Measurements from ENCODE around the gene ACSM5. TPM values are rescaled to one million over a fixed set of nuclear protein-coding genes. Genes with fewer than 3 reads are reported as not detected.
"Not testable (repeated sequence)": the region's sequence is repeated elsewhere in the genome, so short reads cannot be mapped to it uniquely, and the experiment has no call there.

ACSM5 gene
- total and polyA plus RNA-seq, 2 of the 8 experiments (the other 6 are each of a cell fraction or from before 2014, with no cell fraction given): not detected

DNA sequence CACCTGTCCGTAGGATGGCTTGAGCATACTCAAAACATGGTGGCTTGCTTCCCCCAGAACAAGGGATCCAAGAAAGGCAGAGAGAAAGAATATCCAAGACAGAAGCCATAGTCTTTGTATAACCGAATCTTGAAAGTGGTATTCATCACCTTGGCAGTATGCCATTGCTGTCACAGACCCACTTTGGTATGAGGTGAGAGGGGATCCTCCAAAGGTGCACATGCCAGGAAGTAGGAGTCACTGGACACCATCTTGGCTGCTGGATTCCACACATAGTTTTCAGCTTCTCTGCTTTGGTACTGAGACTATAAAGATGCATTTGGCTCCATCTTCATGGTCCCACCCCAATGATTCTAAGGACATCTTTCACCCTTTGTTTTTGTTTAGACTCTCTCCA is 18.1 kb downstream of the ACSM5 start:
- H3K27ac ChIP-seq (ENCODE audit: low read depth, low read length); H3K18ac ChIP-seq (ENCODE audit: extremely low read depth, low read length); H3K9me3 ChIP-seq (ENCODE audit: insufficient read depth in 2 of 2, low read depth in 1 of 2, low read length in 1 of 2); H2AK5ac ChIP-seq (ENCODE audit: low read depth, low read length); H4K8ac ChIP-seq (ENCODE audit: extremely low read depth, insufficient read depth, low read length); H4K91ac ChIP-seq (replicated peaks; ENCODE audit: insufficient read length, low read length); H3K79me1 ChIP-seq (ENCODE audit: low read depth, low read length); H2BK12ac ChIP-seq (ENCODE audit: low read depth, low read length); H3K4me3 ChIP-seq (ENCODE audit: extremely low read depth in 1 of 4, insufficient read depth in 2 of 4, low read depth in 3 of 4, low read length in 4 of 4); DNase-seq (ENCODE audit: low read depth in 1 of 2, low spot score in 2 of 2); H2BK20ac ChIP-seq (ENCODE audit: low read length); H3K79me2 ChIP-seq (ENCODE audit: control insufficient read depth in 1 of 2, insufficient read depth in 2 of 2, low read length in 2 of 2); POLR2A ChIA-PET (ENCODE audit: partially characterized antibody); H3K23me2 ChIP-seq (ENCODE audit: low read depth, low read length); FAIRE-seq; H3K4ac ChIP-seq (replicated peaks; ENCODE audit: insufficient read length, low read depth, low read length); H4K20me1 ChIP-seq (replicated peaks in 1 of 2; ENCODE audit: control insufficient read depth in 1 of 2, insufficient read depth in 2 of 2, low read length in 2 of 2); H3K36me3 ChIP-seq (ENCODE audit: control insufficient read depth in 2 of 4, insufficient read depth in 4 of 4, low read length in 3 of 4); H3K14ac ChIP-seq (ENCODE audit: insufficient read length); H3K9ac ChIP-seq (replicated peaks in 1 of 4; ENCODE audit: extremely low read depth in 1 of 4, low read depth in 3 of 4, low read length in 3 of 4); H4K5ac ChIP-seq (ENCODE audit: insufficient read length, low read depth, low read length); H2AFZ ChIP-seq (ENCODE audit: low read length); H3K4me2 ChIP-seq (ENCODE audit: insufficient read depth in 1 of 2, low read depth in 2 of 2, low read length in 2 of 2); H3K23ac ChIP-seq (ENCODE audit: insufficient read length); H3K56ac ChIP-seq (replicated peaks; ENCODE audit: insufficient read length, low read depth, low read length); CTCF ChIA-PET (ENCODE audit: partially characterized antibody); H2BK15ac ChIP-seq (ENCODE audit: low read length); H3K4me1 ChIP-seq (replicated peaks in 1 of 4; ENCODE audit: control insufficient read depth in 3 of 4, insufficient read depth in 4 of 4, low read length in 3 of 4); H2BK5ac ChIP-seq (ENCODE audit: low read depth, low read length); H3K27me3 ChIP-seq (replicated peaks in 1 of 4; ENCODE audit: control insufficient read depth in 3 of 4, extremely low read depth in 1 of 4, insufficient read depth in 3 of 4, low read length in 3 of 4); H2BK120ac ChIP-seq (replicated peaks; ENCODE audit: low read depth, low read length): not testable (repeated sequence)
- WGBS, 2 experiments (ENCODE audit: extremely low coverage in 1 of 2, insufficient coverage in 1 of 2, insufficient read length in 1 of 2, insufficient replicate concordance in 2 of 2, low coverage in 1 of 2, low lambda C conversion rate in 2 of 2, missing lambda C conversion rate in 1 of 2): 95% methylated on average over 2 of the region's 2 CpGs; no CpG with 5 or more reads in 1 of the 2 experiments

DNA sequence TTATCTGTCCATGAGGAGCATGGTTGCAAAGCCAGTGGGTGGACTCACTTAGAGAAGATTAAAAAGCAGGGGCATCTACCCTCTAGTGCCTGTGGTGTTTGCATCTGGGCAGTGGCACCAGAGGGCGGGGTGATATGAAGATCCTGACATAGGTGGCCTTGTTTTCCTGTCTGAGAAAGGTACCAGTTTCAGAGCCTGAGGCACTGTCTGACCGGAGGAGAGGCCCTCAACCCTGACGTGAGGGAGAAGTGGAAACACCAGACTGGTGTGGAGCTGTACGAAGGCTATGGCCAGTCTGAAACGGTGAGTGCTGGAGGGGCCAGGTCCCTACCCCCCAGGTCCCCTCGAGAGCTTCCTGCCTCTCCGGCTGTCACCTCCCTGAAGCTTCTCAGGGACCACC is 20.2 kb downstream of the ACSM5 start:
- H3K4ac ChIP-seq (replicated peaks; ENCODE audit: insufficient read length, low read depth, low read length); H3K27ac ChIP-seq (ENCODE audit: low read depth, low read length); H4K5ac ChIP-seq (ENCODE audit: insufficient read length, low read depth, low read length); H2BK12ac ChIP-seq (ENCODE audit: low read depth, low read length); H3K4me1 ChIP-seq (replicated peaks in 1 of 4; ENCODE audit: control insufficient read depth in 3 of 4, insufficient read depth in 4 of 4, low read length in 3 of 4); H2BK20ac ChIP-seq (ENCODE audit: low read length); H2AK5ac ChIP-seq (ENCODE audit: low read depth, low read length); H4K20me1 ChIP-seq (replicated peaks in 1 of 2; ENCODE audit: control insufficient read depth in 1 of 2, insufficient read depth in 2 of 2, low read length in 2 of 2); H3K18ac ChIP-seq (ENCODE audit: extremely low read depth, low read length); H3K79me2 ChIP-seq (ENCODE audit: control insufficient read depth in 1 of 2, insufficient read depth in 2 of 2, low read length in 2 of 2); H3K4me2 ChIP-seq (ENCODE audit: insufficient read depth in 1 of 2, low read depth in 2 of 2, low read length in 2 of 2); H3K79me1 ChIP-seq (ENCODE audit: low read depth, low read length); H3K23me2 ChIP-seq (ENCODE audit: low read depth, low read length); H2BK120ac ChIP-seq (replicated peaks; ENCODE audit: low read depth, low read length); H3K9ac ChIP-seq (replicated peaks in 1 of 4; ENCODE audit: extremely low read depth in 1 of 4, low read depth in 3 of 4, low read length in 3 of 4); H3K56ac ChIP-seq (replicated peaks; ENCODE audit: insufficient read length, low read depth, low read length); H3K27me3 ChIP-seq (replicated peaks in 1 of 4; ENCODE audit: control insufficient read depth in 3 of 4, extremely low read depth in 1 of 4, insufficient read depth in 3 of 4, low read length in 3 of 4); CTCF ChIA-PET (ENCODE audit: partially characterized antibody); H4K91ac ChIP-seq (replicated peaks; ENCODE audit: insufficient read length, low read length); FAIRE-seq; H2BK5ac ChIP-seq (ENCODE audit: low read depth, low read length); H3K23ac ChIP-seq (ENCODE audit: insufficient read length); H4K8ac ChIP-seq (ENCODE audit: extremely low read depth, insufficient read depth, low read length); H3K36me3 ChIP-seq (ENCODE audit: control insufficient read depth in 2 of 4, insufficient read depth in 4 of 4, low read length in 3 of 4); H3K9me3 ChIP-seq (ENCODE audit: insufficient read depth in 2 of 2, low read depth in 1 of 2, low read length in 1 of 2); H2AFZ ChIP-seq (ENCODE audit: low read length); H2BK15ac ChIP-seq (ENCODE audit: low read length); H3K4me3 ChIP-seq (ENCODE audit: extremely low read depth in 1 of 4, insufficient read depth in 2 of 4, low read depth in 3 of 4, low read length in 4 of 4); H3K14ac ChIP-seq (ENCODE audit: insufficient read length); DNase-seq (ENCODE audit: low read depth in 1 of 2, low spot score in 2 of 2): not testable (repeated sequence)
- 83% methylated on average over 7 of the region's 7 CpGs; no CpG with 5 or more reads in 1 of the 2 experiments for WGBS, 2 experiments (ENCODE audit: extremely low coverage in 1 of 2, insufficient coverage in 1 of 2, insufficient read length in 1 of 2, insufficient replicate concordance in 2 of 2, low coverage in 1 of 2, low lambda C conversion rate in 2 of 2, missing lambda C conversion rate in 1 of 2)
- POLR2A ChIA-PET (ENCODE audit: partially characterized antibody): interaction anchor here (0.6 kb wide), 1 partner anchor 729 kb away, joined by 3 read pairs; no protein-coding TSS in a partner anchor
